ENCODE measurements around the gene SLC1A5. TPM values are rescaled to one million over a fixed set of nuclear protein-coding genes. Genes with fewer than 3 reads are reported as not detected.

The SLC1A5 gene
- polyA plus RNA-seq, 1 donor from 2014 or later, result 1.1 TPM

DNA sequence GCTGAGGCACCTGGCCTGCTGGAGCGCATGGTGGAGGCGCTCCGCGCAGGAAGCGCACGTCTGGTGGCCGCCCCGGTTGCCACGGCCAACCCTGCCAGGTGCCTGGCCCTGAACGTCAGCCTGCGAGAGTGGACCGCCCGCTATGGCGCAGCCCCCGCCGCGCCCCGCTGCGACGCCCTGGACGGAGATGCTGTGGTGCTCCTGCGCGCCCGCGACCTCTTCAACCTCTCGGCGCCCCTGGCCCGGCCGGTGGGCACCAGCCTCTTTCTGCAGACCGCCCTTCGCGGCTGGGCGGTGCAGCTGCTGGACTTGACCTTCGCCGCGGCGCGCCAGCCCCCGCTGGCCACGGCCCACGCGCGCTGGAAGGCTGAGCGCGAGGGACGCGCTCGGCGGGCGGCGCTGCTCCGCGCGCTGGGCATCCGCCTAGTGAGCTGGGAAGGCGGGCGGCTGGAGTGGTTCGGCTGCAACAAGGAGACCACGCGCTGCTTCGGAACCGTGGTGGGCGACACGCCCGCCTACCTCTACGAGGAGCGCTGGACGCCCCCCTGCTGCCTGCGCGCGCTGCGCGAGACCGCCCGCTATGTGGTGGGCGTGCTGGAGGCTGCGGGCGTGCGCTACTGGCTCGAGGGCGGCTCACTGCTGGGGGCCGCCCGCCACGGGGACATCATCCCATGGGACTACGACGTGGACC lies 32.4 kb downstream of the SLC1A5 start:
- Histone ChIP-seq H2AFZ (ENCODE audit: low read depth, low read length) (no peak overlapping the region), H3K27ac (ENCODE audit: low read length) (no peak overlapping the region), H3K79me2 (replicated peaks; ENCODE audit: insufficient read depth, low read length) (no peaks in the 10 kb centered on the region), H3K9me3 (ENCODE audit: low read length) (no peaks in the 10 kb centered on the region), H3K27me3 (ENCODE audit: insufficient read depth, low read depth, low read length) (no peaks in the 10 kb centered on the region), H4K20me1 (ENCODE audit: insufficient read depth) (no peaks in the 10 kb centered on the region), H3K4me2 (ENCODE audit: low read length) (no peak overlapping the region), H3K36me3 (ENCODE audit: insufficient read depth, low read length) (no peaks in the 10 kb centered on the region), H3K9me2 (ENCODE audit: insufficient read depth, low read length) (no peaks in the 10 kb centered on the region), H3F3A (ENCODE audit: insufficient read depth, low read length, poor library complexity, severe bottlenecking) (no peaks in the 10 kb centered on the region), H3K4me3 (ENCODE audit: low read length) (no peak overlapping the region), H3K9ac (ENCODE audit: low read length) (no peak overlapping the region)
- TF ChIP-seq MXI1 (conservative IDR thresholded peaks at IDR 0.05; ENCODE audit: poor library complexity, severe bottlenecking), result no peak
- no peak for TF ChIP-seq SMC3 (conservative IDR thresholded peaks at IDR 0.05; ENCODE audit: poor library complexity)
- TF ChIP-seq TAF1 (IDR thresholded peaks at IDR 0.05; ENCODE audit: low read depth), result no peak
- no peak for TF ChIP-seq REST (IDR thresholded peaks at IDR 0.05; ENCODE audit: borderline replicate concordance)
- no peak for TF ChIP-seq RAD21 (conservative IDR thresholded peaks at IDR 0.05)
- TF ChIP-seq, protein P1, sequence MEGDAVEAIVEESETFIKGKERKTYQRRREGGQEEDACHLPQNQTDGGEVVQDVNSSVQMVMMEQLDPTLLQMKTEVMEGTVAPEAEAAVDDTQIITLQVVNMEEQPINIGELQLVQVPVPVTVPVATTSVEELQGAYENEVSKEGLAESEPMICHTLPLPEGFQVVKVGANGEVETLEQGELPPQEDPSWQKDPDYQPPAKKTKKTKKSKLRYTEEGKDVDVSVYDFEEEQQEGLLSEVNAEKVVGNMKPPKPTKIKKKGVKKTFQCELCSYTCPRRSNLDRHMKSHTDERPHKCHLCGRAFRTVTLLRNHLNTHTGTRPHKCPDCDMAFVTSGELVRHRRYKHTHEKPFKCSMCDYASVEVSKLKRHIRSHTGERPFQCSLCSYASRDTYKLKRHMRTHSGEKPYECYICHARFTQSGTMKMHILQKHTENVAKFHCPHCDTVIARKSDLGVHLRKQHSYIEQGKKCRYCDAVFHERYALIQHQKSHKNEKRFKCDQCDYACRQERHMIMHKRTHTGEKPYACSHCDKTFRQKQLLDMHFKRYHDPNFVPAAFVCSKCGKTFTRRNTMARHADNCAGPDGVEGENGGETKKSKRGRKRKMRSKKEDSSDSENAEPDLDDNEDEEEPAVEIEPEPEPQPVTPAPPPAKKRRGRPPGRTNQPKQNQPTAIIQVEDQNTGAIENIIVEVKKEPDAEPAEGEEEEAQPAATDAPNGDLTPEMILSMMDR (IDR thresholded peaks at IDR 0.05; ENCODE audit: poor library complexity, severe bottlenecking), result no peak
- TF ChIP-seq EZH2 (IDR thresholded peaks at IDR 0.05; ENCODE audit: borderline replicate concordance, insufficient read depth, low read length, poor library complexity, severe bottlenecking), result no peak

- Histone ChIP-seq H3F3A (ENCODE audit: insufficient read depth, low read length, poor library complexity, severe bottlenecking) (no peaks in the 10 kb centered on the region), H3K9ac (ENCODE audit: low read length) (no peak overlapping the region), H3K4me2 (ENCODE audit: low read length) (no peak overlapping the region), H3K9me3 (ENCODE audit: low read length) (no peaks in the 10 kb centered on the region), H3K9me2 (ENCODE audit: insufficient read depth, low read length) (no peaks in the 10 kb centered on the region), H3K27ac (ENCODE audit: low read length) (no peak overlapping the region), H3K4me3 (ENCODE audit: low read length) (no peak overlapping the region), H4K20me1 (ENCODE audit: insufficient read depth) (no peaks in the 10 kb centered on the region), H3K79me2 (replicated peaks; ENCODE audit: insufficient read depth, low read length) (no peaks in the 10 kb centered on the region), H3K36me3 (ENCODE audit: insufficient read depth, low read length) (no peaks in the 10 kb centered on the region), H2AFZ (ENCODE audit: low read depth, low read length) (no peak overlapping the region), H3K27me3 (ENCODE audit: insufficient read depth, low read depth, low read length) (no peaks in the 10 kb centered on the region)
- TF ChIP-seq SMC3 (conservative IDR thresholded peaks at IDR 0.05; ENCODE audit: poor library complexity) (no peak), RAD21 (conservative IDR thresholded peaks at IDR 0.05) (no peak), TAF1 (IDR thresholded peaks at IDR 0.05; ENCODE audit: low read depth) (no peak), REST (IDR thresholded peaks at IDR 0.05; ENCODE audit: borderline replicate concordance) (no peak), EZH2 (IDR thresholded peaks at IDR 0.05; ENCODE audit: borderline replicate concordance, insufficient read depth, low read length, poor library complexity, severe bottlenecking) (no peak), EP300 (conservative IDR thresholded peaks at IDR 0.05; ENCODE audit: poor library complexity, severe bottlenecking) (no peak), MXI1 (conservative IDR thresholded peaks at IDR 0.05; ENCODE audit: poor library complexity, severe bottlenecking) (no peak)
- TF ChIP-seq, protein P1 (IDR thresholded peaks at IDR 0.05; ENCODE audit: poor library complexity, severe bottlenecking), result no peak
These were observed 33.1 kb downstream of the SLC1A5 start for GRCh38 chr19:46755077-46755852.
